Small intestine (tissue), 7 donors: ENCODE measurements around the gene TSPAN1. TPM values are rescaled to one million over a fixed set of nuclear protein-coding genes. Genes with fewer than 3 reads are reported as not detected.

ENCODE experiments used
- DNase-seq, 2 donors: peaks; one replicate each; pipeline versions ENCODE4 v3.0.0 to v3.0.0-alpha.2; 2013
- FAIRE-seq: peaks from 2 replicates; lab custom pipeline; 2012; peaks lifted over from hg19 to GRCh38; lab: Jason Lieb, UNC
- H3K27ac ChIP-seq, 3 donors: one replicate each; pipeline ENCODE4 v1.5.1; 2013; ENCODE audit warnings: low read length in 2 of 3, mild to moderate bottlenecking in 2 of 3, control low read depth in 1 of 3, inconsistent platforms in 1 of 3, low read depth in 1 of 3, moderate library complexity in 1 of 3
- H3K27me3 ChIP-seq, 3 donors: one replicate each; pipeline ENCODE4 v1.6.1; 2013; ENCODE audit warnings: low read length in 3 of 3, inconsistent platforms in 1 of 3; ENCODE audit not compliant: control insufficient read depth in 3 of 3, insufficient read depth in 3 of 3
- H3K36me3 ChIP-seq, 3 donors: one replicate each; pipeline ENCODE4 v1.6.1; 2013; ENCODE audit warnings: low read length in 3 of 3, inconsistent platforms in 1 of 3, low read depth in 1 of 3, mild to moderate bottlenecking in 1 of 3, moderate library complexity in 1 of 3; ENCODE audit not compliant: control insufficient read depth in 3 of 3, insufficient read depth in 2 of 3
- H3K4me1 ChIP-seq, 3 donors: one replicate each; pipeline ENCODE4 v1.6.1; 2013; ENCODE audit warnings: low read length in 2 of 3, inconsistent platforms in 1 of 3, low read depth in 1 of 3, mild to moderate bottlenecking in 1 of 3, moderate library complexity in 1 of 3; ENCODE audit not compliant: control insufficient read depth in 3 of 3, insufficient read depth in 2 of 3
- H3K4me3 ChIP-seq, 3 donors: one replicate each; pipeline ENCODE4 v1.5.1; 2013; ENCODE audit warnings: low read length in 3 of 3, control low read depth in 1 of 3, inconsistent platforms in 1 of 3, low read depth in 1 of 3, mild to moderate bottlenecking in 1 of 3, moderate library complexity in 1 of 3
- H3K9me3 ChIP-seq, 2 donors: one replicate each; pipeline ENCODE4 v1.6.1; 2013; ENCODE audit warnings: low read depth in 1 of 2, low read length in 1 of 2; ENCODE audit not compliant: control insufficient read depth in 2 of 2, insufficient read depth in 1 of 2
- WGBS, 3 donors: extraction: QIAGEN DNeasy Blood & Tissue Kit; methylation state at CpG; one replicate each; pipeline ENCODE4 v1.1.7; 2013; 5-methylcytosine and 5-hydroxymethylcytosine counted together
- polyA plus RNA-seq, 4 donors: library from polyadenylated mRNA; stranded (reverse) in 3 of 4; unstranded in 1 of 4; fragments of 200-250 nt in 3 of 4; fragments of 120-200 nt in 1 of 4; gene quantifications; one replicate each; pipeline versions ENCODE4 v1.2.1 to v1.2.3, GENCODE V29; 2013
- donor health status: healthy with polysubstance abuse.
- donor health status: control.
- donor health status: control.
- donor health status: Bipolar disorder and iron deficiency.
- donor health status: healthy.

TSPAN1 gene
- polyA plus RNA-seq, 4 donors, result 22.7 to 104 (median 52.2) TPM

GRCh38 chr1:46179138-46180081 is 4.5 kb downstream of the TSPAN1 start:
- peak; percentile 93 to 94 for DNase-seq
- peak overlapping the region; percentile 47 to 82 (median 52) for H3K27ac ChIP-seq
- FAIRE-seq, result no peak
- peaks cover 3 to 47% (median 4%) of the 10 kb centered on the region in 3 donors for H3K4me1 ChIP-seq
- H3K9me3 ChIP-seq, result no peaks in the 10 kb centered on the region
- H3K27me3 ChIP-seq, result no peaks in the 10 kb centered on the region
- H3K4me3 ChIP-seq, result no peak overlapping the region
- WGBS, 3 donors, result 6 to 11% (median 11%) methylated on average over 10 of the region's 10 CpGs
- peaks cover 0 to 8% (median 0%) of the 10 kb centered on the region in 3 donors for H3K36me3 ChIP-seq

- H3K27ac ChIP-seq, result peak overlapping the region in 2 of 3 donors; percentile 47 to 82
- peak; percentile 84 to 85 for DNase-seq
These were observed 5.3 kb downstream of the TSPAN1 start for GRCh38 chr1:46180082-46180616.

GRCh38 chr1:46181343-46182260 is 6.7 kb downstream of the TSPAN1 start:
- H3K4me1 ChIP-seq, result peaks cover 4 to 64% (median 7%) of the 10 kb centered on the region in 3 donors
- peak overlapping the region in 2 of 3 donors; percentile 0 to 28 for H3K4me3 ChIP-seq
- peaks cover 0 to 26% (median 0%) of the 10 kb centered on the region in 3 donors for H3K36me3 ChIP-seq
- peak in 1 of 2 donors; percentile 43 for DNase-seq
- H3K9me3 ChIP-seq, result no peaks in the 10 kb centered on the region
- WGBS, 3 donors, result 58 to 71% (median 63%) methylated on average over 10 of the region's 10 CpGs
- no peaks in the 10 kb centered on the region for H3K27me3 ChIP-seq
- peak overlapping the region in 2 of 3 donors; percentile 47 to 82 for H3K27ac ChIP-seq
- FAIRE-seq, result no peak

More at GRCh38 chr1:46180082-46180616, 5.3 kb downstream of the TSPAN1 start:
- peak overlapping the region in 2 of 3 donors; percentile 28 to 42 for H3K4me3 ChIP-seq
- peaks cover 4 to 55% (median 7%) of the 10 kb centered on the region in 3 donors for H3K4me1 ChIP-seq
- FAIRE-seq, result no peak
- no peaks in the 10 kb centered on the region for H3K27me3 ChIP-seq
- 20 to 47% (median 28%) methylated on average over 12 of the region's 12 CpGs for WGBS, 3 donors
- no peaks in the 10 kb centered on the region for H3K9me3 ChIP-seq
- peaks cover 0 to 15% (median 0%) of the 10 kb centered on the region in 3 donors for H3K36me3 ChIP-seq

- WGBS, 3 donors, result 22 to 54% (median 36%) methylated on average over 8 of the region's 8 CpGs
- DNase-seq (peak; percentile 91 to 98), FAIRE-seq (no peak)
- H3K36me3 ChIP-seq, result peaks cover 0 to 39% (median 0%) of the 10 kb centered on the region in 3 donors
- H3K27me3 ChIP-seq, result no peaks in the 10 kb centered on the region
- H3K27ac ChIP-seq, result peak overlapping the region; percentile 93 to 95 (median 93)
- no peak overlapping the region for H3K4me3 ChIP-seq
- peaks cover 7 to 76% (median 9%) of the 10 kb centered on the region in 3 donors for H3K4me1 ChIP-seq
- no peaks in the 10 kb centered on the region for H3K9me3 ChIP-seq
These were observed 8.4 kb downstream of the TSPAN1 start for GRCh38 chr1:46183079-46183847.

- WGBS, 3 donors, result 75 to 78% (median 77%) methylated on average over 12 of the region's 12 CpGs
- Histone ChIP-seq H3K9me3 (no peaks in the 10 kb centered on the region), H3K36me3 (peaks cover 0 to 46% (median 0%) of the 10 kb centered on the region in 3 donors), H3K4me3 (no peak overlapping the region), H3K27me3 (no peaks in the 10 kb centered on the region), H3K27ac (peak overlapping the region; percentile 93 to 95 (median 93)), H3K4me1 (peaks cover 9 to 81% (median 9%) of the 10 kb centered on the region in 3 donors)
- FAIRE-seq, result no peak
- no peak for DNase-seq
These were observed 9.2 kb downstream of the TSPAN1 start for GRCh38 chr1:46183926-46184557.

GRCh38 chr1:46184920-46185658 is 10.2 kb downstream of the TSPAN1 start:
- DNase-seq, result no peak
- Histone ChIP-seq H3K9me3 (no peaks in the 10 kb centered on the region), H3K27ac (peak overlapping the region; percentile 93 to 95 (median 93)), H3K27me3 (no peaks in the 10 kb centered on the region), H3K4me1 (peaks cover 9 to 79% (median 9%) of the 10 kb centered on the region in 3 donors), H3K4me3 (no peak overlapping the region), H3K36me3 (peaks cover 0 to 56% (median 6%) of the 10 kb centered on the region in 3 donors)
- 63 to 82% (median 73%) methylated on average over 7 of the region's 7 CpGs for WGBS, 3 donors
- FAIRE-seq, result no peak
